Activated CD4-positive, alpha-beta T cell treated with anti-CD3 and anti-CD28 coated beads for 36 hours (primary cell): ENCODE measurements around the gene TRIM25. TPM values are rescaled to one million over a fixed set of nuclear protein-coding genes. Genes with fewer than 3 reads are reported as not detected.

ENCODE experiments used
- ATAC-seq: fragments of 200-7000 bp; cut with Tn5 transposase; one replicate; pipeline ENCODE4 v1.10.0; 2021; ENCODE audit warnings: mild to moderate bottlenecking, moderate library complexity
- CTCF ChIA-PET: fragments of 350-600 bp; sonication (Branson Sonifier 250); formaldehyde crosslinking; loops from one replicate; lab custom pipeline; 2021; ENCODE audit warnings: antibody characterized with exemption; lab: Charles Lee
- POLR2A ChIA-PET: fragments of 350-600 bp; sonication (Branson Sonifier 250); formaldehyde crosslinking; loops from one replicate; lab custom pipeline; 2021; ENCODE audit warnings: antibody characterized with exemption, inconsistent platforms; lab: Charles Lee
- DNase-seq: peaks from one replicate; pipeline ENCODE4 v3.0.0-alpha.2; 2020
- H3K27ac Mint-ChIP-seq: one replicate; pipeline ENCODE4 v1.8.0; 2021; ENCODE audit warnings: mixed read lengths
- H3K27me3 Mint-ChIP-seq: one replicate; pipeline ENCODE4 v1.8.0; 2021; ENCODE audit warnings: mixed read lengths
- H3K36me3 Mint-ChIP-seq: one replicate; pipeline ENCODE4 v1.8.0; 2021; ENCODE audit warnings: low read depth, mixed read lengths
- H3K4me1 Mint-ChIP-seq: one replicate; pipeline ENCODE4 v1.8.0; 2021; ENCODE audit warnings: mixed read lengths
- H3K4me3 Mint-ChIP-seq: one replicate; pipeline ENCODE4 v1.8.0; 2021; ENCODE audit warnings: mild to moderate bottlenecking, moderate library complexity, mixed read lengths
- H3K9me3 Mint-ChIP-seq: one replicate; pipeline ENCODE4 v1.8.0; 2021; ENCODE audit warnings: low read depth, mixed read lengths
- intact Hi-C, 2 experiments: fragments of 100-400 bp; cut with DNase I in 1 of 2; cut with micrococcal nuclease in 1 of 2; formaldehyde crosslinking; loops; one replicate each; pipeline versions ENCODE4 v1.14.2 to v1.15.1; 2022 to 2024; cut with DNase I, micrococcal nuclease
- total RNA-seq, 2 experiments: library from RNA; stranded (reverse); gene quantifications; one replicate each; pipeline ENCODE4 v1.2.3, GENCODE V29; 2021

The TRIM25 gene
- total RNA-seq, 2 experiments from 2014 or later, result 173 to 241 TPM

DNA sequence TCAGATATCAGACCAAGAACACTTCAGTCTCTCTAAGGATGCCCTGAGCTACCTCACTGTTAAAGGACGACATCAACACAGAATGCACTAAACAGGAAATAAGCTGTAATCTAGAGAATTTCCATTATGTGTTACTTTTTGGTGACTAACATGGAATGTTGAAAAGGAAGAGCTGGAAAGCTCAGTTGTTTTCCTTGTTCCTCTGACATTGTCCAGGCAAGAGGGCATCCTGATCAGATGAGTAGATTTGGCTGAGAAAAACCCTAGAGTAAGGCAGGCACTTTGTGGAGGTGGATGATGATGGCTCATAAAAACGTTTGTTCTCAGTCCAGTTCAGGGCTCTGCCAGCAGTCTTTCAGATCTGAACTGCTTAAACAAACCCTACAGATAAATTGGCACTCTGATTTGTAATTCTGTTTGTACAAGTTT is 45.9 kb downstream of the TRIM25 start:
- ChIA-PET POLR2A (no interaction called here), CTCF (interaction anchor here (0.6 to 3.1 kb wide), 5 partner anchors 29 to 100 kb away, joined by 3 to 11 read pairs (median 3); no protein-coding TSS in a partner anchor)
- ATAC-seq, result no peak
- no peak overlapping the region for H3K4me3 Mint-ChIP-seq
- H3K27ac Mint-ChIP-seq, result peak overlapping the region; percentile 76
- no peaks in the 10 kb centered on the region for H3K9me3 Mint-ChIP-seq
- no peaks in the 10 kb centered on the region for H3K27me3 Mint-ChIP-seq
- intact Hi-C loops, result no loop called here
- no peak for DNase-seq
- peaks cover 16% of the 10 kb centered on the region for H3K4me1 Mint-ChIP-seq
- H3K36me3 Mint-ChIP-seq, result peaks cover 5% of the 10 kb centered on the region

DNA sequence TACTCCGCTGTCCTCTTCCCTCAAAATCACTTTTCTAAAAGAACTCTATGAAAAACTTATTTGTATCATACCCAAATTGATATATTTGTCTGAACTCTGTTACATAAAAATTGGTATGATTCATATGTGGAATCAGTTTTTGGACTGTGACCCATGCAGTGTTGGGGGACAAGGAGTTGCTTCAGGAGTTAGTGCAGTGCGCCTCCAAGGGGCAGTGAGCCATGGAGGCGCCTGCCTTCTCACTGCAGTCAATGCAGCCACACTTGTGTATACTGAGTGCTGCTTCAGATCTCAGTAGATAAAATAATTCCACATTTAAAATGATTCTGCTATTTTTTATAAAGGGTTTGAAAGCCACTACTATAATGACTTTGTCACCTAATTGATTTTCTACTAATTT is 47.4 kb downstream of the TRIM25 start:
- H3K4me3 Mint-ChIP-seq, result no peak overlapping the region
- no peak for DNase-seq
- no peak for ATAC-seq
- no peaks in the 10 kb centered on the region for H3K9me3 Mint-ChIP-seq
- intact Hi-C loops, result no loop called here
- ChIA-PET CTCF (interaction anchor here (3.1 kb wide), 1 partner anchor 47 kb away, joined by 11 read pairs; no protein-coding TSS in a partner anchor), POLR2A (no interaction called here)
- no peak overlapping the region for H3K27ac Mint-ChIP-seq
- peaks cover 16% of the 10 kb centered on the region for H3K4me1 Mint-ChIP-seq
- H3K27me3 Mint-ChIP-seq, result no peaks in the 10 kb centered on the region
- H3K36me3 Mint-ChIP-seq, result peaks cover 13% of the 10 kb centered on the region

DNA sequence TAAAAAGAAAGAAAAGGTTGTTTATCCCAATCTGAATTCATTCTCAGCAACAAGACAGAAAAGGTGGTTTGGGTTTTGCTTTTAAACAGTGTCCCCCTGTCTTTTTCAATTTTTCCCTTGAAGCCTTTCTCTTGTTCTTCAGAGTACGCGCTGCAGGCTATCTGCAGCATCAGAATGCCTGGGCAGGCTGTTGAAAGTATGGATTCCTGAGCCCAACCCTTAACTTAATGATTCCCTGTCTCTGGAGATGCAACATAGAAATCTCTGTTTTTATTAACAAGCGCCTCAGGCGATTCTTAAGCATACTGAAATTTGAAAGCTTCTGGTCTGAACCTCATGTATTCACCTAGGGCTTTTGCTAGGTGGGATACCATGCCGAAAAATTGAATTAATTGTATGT is 47.8 kb downstream of the TRIM25 start:
- Mint-ChIP-seq H3K27me3 (no peaks in the 10 kb centered on the region), H3K27ac (no peak overlapping the region), H3K4me1 (peaks cover 16% of the 10 kb centered on the region), H3K9me3 (no peaks in the 10 kb centered on the region), H3K36me3 (peaks cover 16% of the 10 kb centered on the region), H3K4me3 (no peak overlapping the region)
- ATAC-seq, result no peak
- POLR2A ChIA-PET, result no interaction called here
- no peak for DNase-seq
- CTCF ChIA-PET, result interaction anchor here (3.1 kb wide), 1 partner anchor 47 kb away, joined by 11 read pairs; no protein-coding TSS in a partner anchor
- intact Hi-C loops, result no loop called here

DNA sequence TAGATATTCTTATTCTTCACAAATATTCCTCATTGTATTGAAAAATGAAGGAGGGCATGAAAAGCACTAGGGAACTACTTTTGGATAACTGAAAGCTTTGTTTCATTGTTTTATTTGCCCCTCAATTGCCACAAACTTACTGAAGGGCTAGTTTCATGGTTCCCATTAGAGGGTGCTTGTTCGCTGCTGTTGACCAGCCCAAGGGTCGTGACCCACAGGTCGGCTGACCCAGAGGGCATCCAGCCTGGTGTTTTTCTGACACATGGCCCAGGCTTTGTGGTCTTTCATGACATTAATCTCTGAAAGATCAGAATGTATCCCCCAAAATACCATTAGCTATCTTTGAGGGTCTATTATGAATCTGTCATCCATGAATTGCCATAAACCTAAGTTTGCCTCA is 49.9 kb downstream of the TRIM25 start:
- POLR2A ChIA-PET, result no interaction called here
- Mint-ChIP-seq H3K4me1 (peaks cover 4% of the 10 kb centered on the region), H3K27ac (no peak overlapping the region), H3K4me3 (no peak overlapping the region), H3K36me3 (peaks cover 25% of the 10 kb centered on the region), H3K9me3 (no peaks in the 10 kb centered on the region), H3K27me3 (no peaks in the 10 kb centered on the region)
- CTCF ChIA-PET, result interaction anchor here (0.6 to 1.9 kb wide), 7 partner anchors 11 to 56 kb away, joined by 3 to 6 read pairs (median 3); partner anchors contain the start of gene DGKE
- DNase-seq (no peak), ATAC-seq (no peak)
- intact Hi-C loops, result no loop called here

DNA sequence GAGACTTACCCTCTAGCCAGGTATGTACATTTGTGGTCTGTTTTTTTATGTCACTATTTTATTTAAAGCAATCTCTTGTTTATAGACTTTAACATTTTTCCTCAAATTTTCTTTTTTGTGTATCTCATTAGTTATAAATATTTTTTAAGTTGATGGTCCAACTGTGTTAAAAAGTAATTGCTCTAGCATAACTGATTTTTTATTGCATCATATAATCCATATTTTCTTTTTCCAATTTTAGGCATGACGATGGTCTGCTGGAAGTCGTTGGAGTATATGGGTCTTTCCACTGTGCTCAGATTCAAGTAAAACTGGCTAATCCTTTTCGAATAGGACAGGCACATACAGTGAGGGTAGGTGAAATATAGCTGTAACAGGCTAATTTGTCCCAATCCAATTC is 52.0 kb downstream of the TRIM25 start:
- DNase-seq, result no peak
- Mint-ChIP-seq H3K27ac (no peak overlapping the region), H3K4me3 (no peak overlapping the region), H3K27me3 (no peaks in the 10 kb centered on the region), H3K36me3 (peaks cover 33% of the 10 kb centered on the region), H3K4me1 (no peaks in the 10 kb centered on the region), H3K9me3 (no peaks in the 10 kb centered on the region)
- CTCF ChIA-PET, result interaction anchor here (0.8 to 1.1 kb wide), 2 partner anchors 9 to 116 kb away, joined by 3 to 4 read pairs; partner anchors contain the start of gene SCPEP1
- POLR2A ChIA-PET, result no interaction called here
- ATAC-seq, result no peak
- intact Hi-C loops, result no loop called here

DNA sequence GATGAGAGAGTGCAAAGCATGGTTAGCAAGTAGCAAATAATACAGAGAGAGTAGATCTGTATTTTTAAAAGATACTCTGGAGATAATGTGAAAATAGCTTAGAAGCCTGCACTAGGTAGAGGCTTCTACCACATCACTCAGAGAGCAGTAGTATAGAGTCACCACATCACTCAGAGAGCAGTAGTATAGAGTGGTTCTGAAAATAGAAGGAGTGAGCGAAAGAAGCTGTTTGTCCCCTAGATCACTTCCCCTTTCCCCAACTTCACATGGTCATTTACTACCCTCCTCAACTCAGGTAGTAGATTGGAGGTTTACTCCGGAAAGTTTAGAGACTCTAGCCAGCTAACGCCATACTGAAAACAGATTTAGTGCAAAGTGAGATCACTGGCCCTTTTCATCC is 62.8 kb downstream of the TRIM25 start:
- CTCF ChIA-PET, result interaction anchor here (0.7 to 1.5 kb wide), 4 partner anchors 8 to 678 kb away, joined by 3 to 4 read pairs (median 4); no protein-coding TSS in a partner anchor
- no peaks in the 10 kb centered on the region for H3K27me3 Mint-ChIP-seq
- POLR2A ChIA-PET, result interaction anchor here (0.7 kb wide), 2 partner anchors 36 to 61 kb away, joined by 3 read pairs; no protein-coding TSS in a partner anchor
- H3K9me3 Mint-ChIP-seq, result no peaks in the 10 kb centered on the region
- no peaks in the 10 kb centered on the region for H3K4me1 Mint-ChIP-seq
- peaks cover 38% of the 10 kb centered on the region for H3K36me3 Mint-ChIP-seq
- intact Hi-C loops, result no loop called here
- DNase-seq (no peak), ATAC-seq (no peak)
- no peak overlapping the region for H3K27ac Mint-ChIP-seq
- no peak overlapping the region for H3K4me3 Mint-ChIP-seq

DNA sequence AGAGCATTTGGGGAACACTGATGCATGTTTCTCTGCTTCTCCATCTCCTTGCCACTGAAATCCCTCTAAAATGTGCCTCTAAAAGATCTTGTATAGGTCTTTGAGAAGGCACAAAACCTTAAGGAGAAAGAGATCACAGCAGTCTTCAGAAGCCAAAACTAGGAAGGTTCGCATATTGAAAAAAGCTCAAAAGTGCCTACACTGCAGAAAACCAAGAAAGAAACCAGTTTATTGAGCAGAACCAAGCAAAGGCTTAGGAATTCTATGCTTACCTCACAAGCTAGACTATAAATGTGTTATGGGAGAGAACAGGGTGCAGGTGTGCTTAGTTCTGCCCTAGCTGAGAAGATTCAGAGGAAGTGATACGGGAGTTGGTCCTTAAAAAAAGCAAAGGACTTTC is 63.3 kb downstream of the TRIM25 start:
- intact Hi-C loops, result no loop called here
- no peaks in the 10 kb centered on the region for H3K27me3 Mint-ChIP-seq
- ChIA-PET CTCF (interaction anchor here (0.9 to 1.5 kb wide), 2 partner anchors 28 to 89 kb away, joined by 3 to 4 read pairs; no protein-coding TSS in a partner anchor), POLR2A (interaction anchor here (0.7 kb wide), 2 partner anchors 36 to 62 kb away, joined by 3 read pairs; no protein-coding TSS in a partner anchor)
- H3K4me1 Mint-ChIP-seq, result no peaks in the 10 kb centered on the region
- no peaks in the 10 kb centered on the region for H3K9me3 Mint-ChIP-seq
- no peak overlapping the region for H3K4me3 Mint-ChIP-seq
- ATAC-seq, result no peak
- H3K27ac Mint-ChIP-seq, result no peak overlapping the region
- H3K36me3 Mint-ChIP-seq, result peaks cover 39% of the 10 kb centered on the region
- no peak for DNase-seq

DNA sequence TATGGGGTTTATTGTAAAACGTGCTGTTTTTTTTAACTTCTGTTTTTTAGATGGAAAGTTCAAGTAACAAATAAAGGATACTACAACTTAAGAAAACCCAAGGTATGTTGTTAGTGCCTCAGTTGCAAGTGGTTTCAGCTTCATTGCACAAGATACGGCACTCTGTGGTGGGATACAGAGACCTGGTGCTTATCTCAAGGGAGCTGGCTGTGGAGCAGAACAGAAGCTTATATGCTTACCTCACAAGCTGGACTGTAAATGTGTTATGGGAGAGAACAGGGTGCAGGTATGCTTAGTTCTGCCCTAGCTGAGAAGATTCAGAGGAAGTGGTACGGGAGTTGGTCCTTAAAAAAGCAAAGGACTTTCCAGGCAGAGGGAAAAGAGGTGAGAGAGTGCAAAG is 64.7 kb downstream of the TRIM25 start:
- ChIA-PET CTCF (no interaction called here), POLR2A (interaction anchor here (0.8 kb wide), 1 partner anchor 14 kb away, joined by 3 read pairs; no protein-coding TSS in a partner anchor)
- Mint-ChIP-seq H3K36me3 (peaks cover 35% of the 10 kb centered on the region), H3K9me3 (no peaks in the 10 kb centered on the region), H3K4me3 (no peak overlapping the region), H3K27ac (no peak overlapping the region), H3K27me3 (no peaks in the 10 kb centered on the region), H3K4me1 (no peaks in the 10 kb centered on the region)
- ATAC-seq (no peak), DNase-seq (no peak)
- intact Hi-C loops, result no loop called here

DNA sequence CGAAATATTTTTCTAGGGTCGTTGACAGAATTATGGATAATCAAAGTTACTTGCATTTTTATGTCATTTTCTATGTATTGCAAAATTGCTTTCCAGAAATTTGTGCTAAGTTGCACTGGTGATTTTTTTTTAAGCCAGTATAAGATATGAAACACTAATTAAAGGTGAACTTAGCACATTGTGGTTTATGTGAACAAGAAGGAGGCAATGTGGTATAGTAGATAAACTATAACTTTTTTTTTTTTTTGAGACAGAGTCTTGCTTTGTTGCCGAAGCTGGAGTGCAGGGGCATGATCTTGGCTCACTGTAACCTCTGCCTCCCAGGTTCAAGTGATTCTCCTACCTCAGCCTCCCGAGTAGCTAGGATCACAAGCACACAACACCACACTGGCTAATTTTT is 66.7 kb downstream of the TRIM25 start:
- Mint-ChIP-seq H3K27me3 (no peaks in the 10 kb centered on the region), H3K9me3 (no peaks in the 10 kb centered on the region), H3K27ac (no peak overlapping the region), H3K4me1 (no peaks in the 10 kb centered on the region), H3K36me3 (peaks cover 33% of the 10 kb centered on the region), H3K4me3 (no peak overlapping the region)
- DNase-seq (no peak), ATAC-seq (no peak)
- ChIA-PET POLR2A (no interaction called here), CTCF (no interaction called here)
- intact Hi-C loops, result no loop called here

DNA sequence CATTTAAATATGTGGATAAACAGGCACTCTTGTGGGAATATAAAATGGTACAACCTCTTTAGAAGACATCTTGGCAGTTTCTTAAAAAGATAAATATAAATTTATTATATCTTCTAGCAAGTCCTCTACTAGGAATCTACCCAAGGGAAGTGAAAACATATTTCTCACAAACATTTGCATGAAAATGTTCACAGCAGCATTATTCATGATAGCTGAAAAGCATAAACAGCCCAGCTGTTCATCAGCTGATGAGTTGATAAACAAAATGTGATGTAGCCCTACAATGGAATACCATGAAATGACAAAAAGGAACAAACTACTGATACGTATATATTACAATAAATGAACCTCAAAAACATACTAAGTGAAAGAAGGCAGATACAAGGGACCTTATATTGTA is 67.9 kb downstream of the TRIM25 start:
- no peak for ATAC-seq
- Mint-ChIP-seq H3K27ac (no peak overlapping the region), H3K4me1 (no peaks in the 10 kb centered on the region), H3K36me3 (peaks cover 28% of the 10 kb centered on the region), H3K9me3 (no peaks in the 10 kb centered on the region), H3K4me3 (no peak overlapping the region), H3K27me3 (no peaks in the 10 kb centered on the region)
- ChIA-PET POLR2A (interaction anchor here (0.8 kb wide), 1 partner anchor 11 kb away, joined by 4 read pairs; no protein-coding TSS in a partner anchor), CTCF (interaction anchor here (0.7 to 1.6 kb wide), 3 partner anchors 11 to 118 kb away, joined by 3 to 8 read pairs (median 3); no protein-coding TSS in a partner anchor)
- intact Hi-C loops, result no loop called here
- DNase-seq, result no peak

DNA sequence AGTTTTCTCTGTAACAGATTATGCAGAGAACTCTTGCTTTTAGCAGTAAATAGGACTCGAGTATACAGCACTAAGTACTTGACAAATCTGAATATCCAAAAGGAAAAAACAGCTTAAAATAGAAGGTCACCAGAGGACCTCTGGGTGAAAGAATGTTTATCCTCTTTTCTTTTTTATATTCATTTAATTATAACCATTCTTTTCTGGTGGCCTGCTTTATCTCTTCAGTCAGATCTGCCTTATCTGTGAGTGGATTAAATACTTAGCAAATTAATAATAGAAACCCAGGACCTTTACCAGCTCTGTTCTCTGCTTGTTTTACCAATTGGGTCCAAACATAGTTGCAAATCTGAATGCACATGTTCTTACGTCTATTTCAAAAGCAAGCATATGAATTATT is 71.3 kb downstream of the TRIM25 start:
- intact Hi-C loops, result no loop called here
- ChIA-PET POLR2A (no interaction called here), CTCF (interaction anchor here (0.7 to 2.3 kb wide), 6 partner anchors 9 to 213 kb away, joined by 3 to 9 read pairs (median 4); no protein-coding TSS in a partner anchor)
- DNase-seq, result no peak
- no peak overlapping the region for H3K27ac Mint-ChIP-seq
- no peaks in the 10 kb centered on the region for H3K9me3 Mint-ChIP-seq
- H3K4me3 Mint-ChIP-seq, result no peak overlapping the region
- H3K36me3 Mint-ChIP-seq, result peaks cover 30% of the 10 kb centered on the region
- H3K27me3 Mint-ChIP-seq, result no peaks in the 10 kb centered on the region
- H3K4me1 Mint-ChIP-seq, result peaks cover 19% of the 10 kb centered on the region
- ATAC-seq, result no peak

DNA sequence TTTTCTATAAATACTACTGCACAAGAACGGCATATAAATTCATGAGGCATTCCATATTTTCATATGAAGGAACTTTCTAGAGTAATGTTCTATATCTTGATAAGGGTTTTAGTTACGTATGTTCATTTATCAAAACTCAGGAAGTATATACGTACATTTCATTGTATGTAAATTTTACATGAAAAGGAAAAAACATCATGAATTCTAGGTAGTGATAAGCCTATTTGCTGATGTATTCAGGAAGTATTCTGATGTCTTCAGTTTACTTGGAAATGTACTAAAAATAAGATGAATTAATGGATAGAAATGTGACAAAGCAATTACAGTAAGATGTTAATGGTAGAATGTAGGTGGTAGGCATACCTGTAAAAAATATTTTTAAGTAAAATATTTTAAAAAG is 75.2 kb downstream of the TRIM25 start:
- POLR2A ChIA-PET, result no interaction called here
- intact Hi-C loops, result loop anchor here (10.0 kb wide), 2 partner anchors 246 to 1246 kb away; partner anchors contain the start of genes AKAP1 (in 1 of the 2) and DYNLL2 (in 1 of the 2)
- CTCF ChIA-PET, result interaction anchor here (1.1 to 2.2 kb wide), 3 partner anchors 19 to 101 kb away, joined by 5 to 7 read pairs (median 6); no protein-coding TSS in a partner anchor
- Mint-ChIP-seq H3K36me3 (peaks cover 38% of the 10 kb centered on the region), H3K4me3 (no peak overlapping the region), H3K27me3 (no peaks in the 10 kb centered on the region), H3K27ac (no peak overlapping the region), H3K4me1 (peaks cover 39% of the 10 kb centered on the region), H3K9me3 (no peaks in the 10 kb centered on the region)
- ATAC-seq (no peak), DNase-seq (no peak)
